HS-27A (cell line): ENCODE results near the gene USH1G.
"Not testable (repeated sequence)": the region's sequence is repeated elsewhere in the genome, so short reads cannot be mapped to it uniquely, and the experiment has no call there.

Source experiments
- DNase-seq: peaks from one replicate; pipeline ENCODE4 v3.0.0-alpha.2; 2012; ENCODE audit warnings: low read depth, missing footprints

USH1G gene

DNA sequence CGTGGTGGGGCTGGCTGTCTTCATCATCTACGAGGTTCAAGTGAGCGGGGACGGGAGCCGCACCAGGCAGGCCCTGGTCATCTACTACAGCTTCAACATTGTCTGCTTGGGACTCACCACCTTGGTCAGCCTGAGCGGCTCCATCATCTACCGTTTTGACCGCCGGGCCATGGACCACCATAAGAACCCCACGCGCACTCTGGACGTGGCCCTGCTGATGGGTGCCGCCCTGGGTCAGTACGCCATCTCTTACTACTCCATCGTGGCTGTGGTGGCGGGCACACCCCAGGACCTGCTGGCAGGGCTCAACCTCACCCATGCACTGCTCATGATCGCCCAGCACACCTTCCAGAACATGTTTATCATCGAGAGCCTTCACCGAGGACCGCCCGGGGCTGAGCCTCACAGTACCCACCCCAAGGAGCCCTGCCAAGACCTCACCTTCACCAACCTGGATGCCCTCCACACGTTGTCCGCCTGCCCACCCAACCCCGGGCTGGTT is 7.5 kb upstream of the USH1G start:
- DNase-seq, result no peak

DNA sequence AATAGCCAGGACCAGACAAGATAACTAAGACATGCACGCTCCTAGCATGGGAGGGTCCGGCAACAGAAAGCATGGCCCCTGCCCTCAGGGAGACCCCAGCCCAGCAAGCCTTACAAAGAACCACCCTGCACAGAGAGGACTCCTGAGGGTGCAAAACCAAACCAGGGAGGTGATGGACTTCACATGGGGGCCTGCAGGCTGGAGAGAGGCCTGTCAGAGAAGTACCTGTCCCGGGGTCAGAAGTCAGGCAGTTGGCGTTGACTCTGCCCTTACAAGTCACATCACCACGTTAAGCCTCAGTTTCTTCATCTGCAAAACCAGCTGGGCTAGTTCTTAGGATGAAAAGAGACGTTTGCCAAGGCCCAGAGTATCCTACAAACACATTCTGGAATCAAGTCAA is 5.7 kb upstream of the USH1G start:
- DNase-seq, result no peak

DNA sequence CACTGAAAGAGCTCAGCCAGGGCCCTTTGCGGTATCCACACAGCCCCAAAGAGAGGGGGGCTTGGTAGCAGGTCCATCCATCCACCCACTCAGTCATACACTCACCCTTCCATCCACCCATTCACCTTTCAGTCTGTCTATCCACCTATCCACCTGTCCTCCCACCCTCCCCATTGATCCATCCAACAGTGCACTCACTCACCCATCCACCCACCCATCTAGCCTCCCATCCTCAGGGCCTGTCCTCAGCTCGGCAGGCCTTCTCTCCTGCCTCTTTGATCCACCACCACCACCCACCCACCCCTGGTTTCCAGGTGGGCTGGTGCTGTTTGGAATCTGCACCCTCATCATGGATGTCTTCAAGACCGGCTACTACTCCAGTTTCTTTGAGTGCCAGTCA is 2.2 kb upstream of the USH1G start:
- no peak for DNase-seq

DNA sequence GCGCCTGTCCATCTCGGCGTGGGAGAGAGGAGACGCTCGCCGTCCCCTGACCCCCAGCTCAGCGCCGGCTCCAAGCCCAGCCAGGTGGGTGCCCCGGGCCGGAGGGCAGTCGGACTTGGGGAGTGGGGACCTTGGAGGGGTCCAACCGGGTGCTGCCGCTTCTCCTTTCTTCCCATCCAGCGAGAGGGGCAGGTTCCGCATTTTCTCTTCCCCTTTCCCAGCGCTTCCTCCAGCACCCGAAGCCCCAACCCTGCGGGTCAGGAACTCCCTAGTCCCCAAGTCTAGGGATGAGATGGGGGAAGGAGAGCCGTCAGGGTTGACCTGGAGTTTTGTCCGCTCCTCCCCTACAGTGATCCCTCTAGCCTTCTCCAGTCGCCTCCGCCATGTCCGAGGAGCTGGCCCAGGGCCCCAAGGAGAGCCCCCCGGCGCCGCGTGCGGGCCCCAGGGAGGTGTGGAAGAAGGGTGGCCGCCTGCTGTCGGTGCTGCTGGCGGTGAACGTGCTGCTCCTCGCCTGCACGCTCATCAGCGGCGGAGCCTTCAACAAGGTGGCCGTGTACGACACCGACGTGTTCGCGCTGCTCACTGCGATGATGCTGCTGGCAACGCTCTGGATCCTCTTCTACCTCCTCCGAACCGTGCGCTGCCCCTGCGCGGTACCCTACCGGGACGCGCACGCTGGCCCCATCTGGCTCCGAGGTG is 1.3 kb upstream of the USH1G start, which contains the start of gene OTOP2:
Gene OTOP2 (plus strand): TSS at position 24 of the 699 bp plus-strand sequence. CDS start 360 bp downstream, at position 384.
- no peak for DNase-seq

DNA sequence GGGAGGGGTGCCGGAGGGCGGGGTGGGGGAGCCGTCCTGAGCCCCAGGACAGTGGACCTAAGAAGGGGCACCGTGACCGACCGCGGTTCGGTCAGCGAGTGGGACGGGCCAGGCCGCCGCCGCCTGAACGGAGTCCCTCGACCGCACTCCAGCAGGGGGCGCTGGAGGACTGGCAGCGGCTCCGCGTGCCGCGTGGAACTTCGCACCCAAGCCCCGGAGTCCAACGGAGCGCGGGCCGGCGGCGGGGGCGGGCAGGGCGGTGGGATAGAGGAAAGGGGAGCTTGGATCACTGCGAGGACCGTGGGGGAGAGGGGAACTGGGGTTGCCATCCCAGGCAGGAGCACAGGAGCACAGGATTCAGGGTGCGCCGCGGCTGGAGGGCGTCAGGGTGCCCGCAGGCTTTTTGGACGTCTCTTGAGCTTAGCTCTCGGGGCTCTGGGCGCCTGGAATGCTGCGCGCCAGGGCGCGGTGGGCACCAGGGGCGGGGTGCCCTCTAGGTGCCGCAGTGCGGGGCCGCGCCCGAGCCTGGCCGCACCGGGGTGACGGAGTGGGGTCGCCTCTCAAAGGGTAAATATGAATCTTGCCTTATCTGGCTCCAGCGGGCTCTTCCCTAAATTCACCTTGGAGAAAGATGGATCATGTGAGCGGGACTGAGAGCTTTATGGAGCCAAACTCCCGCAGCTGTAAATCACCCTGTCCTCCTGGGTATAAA is 639 bp upstream of the USH1G start:
- DNase-seq, result no peak

DNA sequence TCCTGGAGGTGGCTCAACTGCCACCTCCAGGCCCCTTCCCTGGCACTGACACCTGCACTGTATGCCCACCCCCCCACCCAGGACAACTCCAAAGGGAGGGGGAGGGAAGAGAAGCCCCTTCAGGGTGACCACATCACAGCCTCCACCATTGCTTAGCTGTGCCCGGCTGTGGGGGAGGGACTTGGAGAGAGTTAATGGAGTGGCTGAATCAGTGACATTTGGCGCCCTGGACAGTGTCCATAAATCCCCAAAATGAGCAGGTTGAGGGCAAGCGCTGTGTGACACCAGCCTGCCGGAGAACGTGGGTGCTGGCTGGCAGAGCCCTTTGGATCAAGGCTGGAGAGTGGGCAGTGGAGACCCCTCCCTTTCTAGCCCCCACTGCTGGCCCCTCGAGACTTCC is 883 bp downstream of the USH1G start:
- DNase-seq, result no peak

DNA sequence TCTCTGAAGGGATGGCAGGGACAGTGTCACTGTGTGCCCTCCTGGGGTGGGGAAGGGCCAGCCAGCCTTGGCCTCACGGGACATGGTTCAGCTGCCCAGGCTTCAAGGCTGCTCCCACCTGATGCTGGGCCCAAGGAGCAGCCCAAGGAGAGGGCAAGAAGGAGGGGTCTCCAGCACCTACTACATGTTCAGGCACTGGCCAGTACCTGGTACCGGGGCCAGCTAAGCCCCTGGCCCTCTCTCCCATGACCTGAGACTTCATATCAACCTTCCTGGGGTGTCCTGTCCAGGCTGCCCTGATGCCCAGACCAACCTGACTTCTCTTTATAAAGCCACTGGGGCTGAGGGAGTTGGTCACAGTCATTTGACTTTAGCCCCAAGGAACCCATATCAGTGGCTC is 1.3 kb downstream of the USH1G start:
- DNase-seq, result no peak

DNA sequence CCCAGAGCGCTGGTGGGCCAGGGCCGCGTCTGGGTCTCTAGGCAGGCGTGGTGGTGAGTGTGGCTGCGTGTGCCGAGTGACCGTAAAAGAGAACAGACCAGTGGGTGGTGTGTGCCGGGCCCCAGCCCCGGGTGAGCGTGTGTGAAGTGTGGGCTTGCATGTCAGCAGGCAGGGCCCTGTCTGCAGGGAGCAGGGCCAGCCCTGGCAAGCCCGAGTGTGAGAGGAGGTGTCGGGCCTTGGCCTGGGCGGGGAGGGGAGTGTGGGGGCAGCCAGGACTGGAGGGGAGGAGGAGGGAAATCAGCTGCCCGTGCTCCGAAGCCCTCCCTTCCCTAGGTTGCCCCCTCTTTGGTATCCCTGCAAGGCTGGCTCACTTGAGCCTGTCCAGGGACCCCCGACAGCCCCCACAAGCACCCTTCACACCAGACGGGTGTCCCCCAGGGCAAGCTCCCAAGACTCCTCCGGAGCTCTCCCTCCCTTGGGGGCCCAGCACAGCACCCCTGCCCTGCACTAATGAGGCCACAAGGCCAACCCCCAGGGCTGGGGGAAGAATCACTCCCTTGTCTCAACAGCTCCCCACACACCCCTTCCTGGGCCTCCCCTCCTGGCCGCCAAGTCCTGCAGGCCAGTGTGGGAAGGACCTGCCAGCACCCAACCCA is 1.9 kb downstream of the USH1G start:
- DNase-seq, result no peak

DNA sequence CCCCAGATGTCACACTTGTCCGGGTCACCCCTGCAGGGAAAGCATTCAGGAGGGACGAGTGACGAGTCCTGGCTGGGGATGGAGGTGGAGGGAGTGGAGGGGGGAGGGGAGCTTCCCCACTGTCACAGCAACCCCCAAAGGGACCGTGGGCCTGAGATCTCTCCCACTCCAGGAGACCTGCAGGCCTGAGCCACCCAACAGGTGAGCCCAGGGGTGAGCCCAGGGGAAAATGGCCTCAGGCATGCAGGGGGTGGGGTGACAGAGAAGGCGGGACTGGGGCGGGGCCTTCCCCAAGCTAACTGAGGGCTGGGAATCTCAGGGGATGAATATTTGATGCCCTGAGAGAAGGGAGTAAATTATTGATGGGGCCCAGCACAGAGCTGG is 2.4 kb downstream of the USH1G start:
- no peak for DNase-seq

DNA sequence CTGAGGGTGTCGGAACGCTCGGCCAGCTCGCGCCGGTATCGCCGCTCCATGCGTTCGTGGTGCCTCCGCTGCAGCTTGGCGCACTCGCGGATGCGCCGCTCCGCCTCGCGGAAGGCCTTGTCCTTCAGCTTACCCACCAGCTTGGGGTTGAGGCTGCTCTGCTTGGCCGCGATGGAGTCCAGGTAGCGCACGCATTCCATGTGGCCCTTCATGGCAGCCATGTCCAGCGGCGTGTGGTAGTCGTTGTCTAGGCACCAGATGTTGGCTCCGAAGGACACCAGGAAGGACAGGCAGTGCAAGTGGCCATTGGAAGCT is 2.8 kb downstream of the USH1G start:
- no peak for DNase-seq

DNA sequence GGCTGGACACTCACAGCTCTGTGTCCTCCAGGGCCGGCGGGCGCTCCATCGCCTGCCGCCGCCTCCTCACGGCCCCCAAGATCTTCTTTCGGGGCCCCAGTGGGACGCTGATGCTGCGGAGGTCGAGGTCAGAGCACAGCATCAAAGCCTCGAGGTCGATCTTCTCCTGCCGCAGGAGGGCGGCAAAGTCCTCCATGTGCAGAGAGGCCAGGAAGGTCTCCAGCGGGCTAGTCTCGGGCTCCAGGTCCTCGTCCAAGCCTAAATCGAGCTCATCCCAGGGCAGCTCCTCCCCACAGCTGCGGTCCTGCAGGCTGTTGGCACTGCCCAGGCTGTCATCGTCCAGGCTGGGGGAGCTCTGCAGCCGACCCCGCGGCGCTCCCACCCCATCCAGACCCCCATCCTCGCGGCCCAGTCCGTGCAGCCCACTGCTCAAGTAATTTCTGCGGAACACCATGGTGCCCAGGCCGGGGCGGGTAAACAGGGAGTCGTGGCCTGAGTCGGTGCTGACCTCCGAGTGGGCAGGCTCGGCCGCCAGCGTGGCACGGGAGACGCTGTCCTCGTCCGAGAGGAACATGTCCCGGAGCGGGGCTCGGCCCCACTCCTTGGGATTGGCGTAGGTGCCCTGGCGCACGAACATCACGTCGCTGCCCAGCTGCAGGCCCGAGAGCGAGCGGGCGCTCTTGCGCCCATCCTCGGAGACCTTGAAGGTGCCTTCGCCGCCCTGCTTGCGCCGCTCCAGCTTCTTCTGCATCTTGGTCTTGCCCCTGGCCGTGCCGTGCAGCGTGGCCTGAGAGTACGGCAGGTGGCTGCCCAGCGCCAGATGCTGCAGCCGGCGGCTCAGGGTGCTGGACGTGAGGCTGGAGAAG is 3.4 kb downstream of the USH1G start:
- no peak for DNase-seq

DNA sequence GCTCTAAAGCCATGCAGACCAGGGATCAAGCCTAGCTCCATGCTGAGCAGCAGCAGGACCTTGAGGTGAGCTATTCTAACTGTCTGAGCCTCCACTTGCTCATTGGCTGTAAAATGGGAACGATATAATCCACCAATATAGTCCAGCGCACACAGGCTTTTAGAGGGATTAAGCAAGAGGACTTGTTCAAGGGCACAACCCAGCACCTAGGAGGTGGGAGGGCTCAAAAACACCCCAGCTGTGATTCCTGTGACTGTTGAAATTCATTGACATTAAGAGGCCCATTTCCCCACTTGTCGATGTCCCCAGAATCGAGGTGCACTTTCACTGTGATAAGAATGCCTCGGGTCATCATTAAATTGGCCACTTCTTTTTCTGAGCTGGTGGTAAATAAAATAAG is 4.1 kb downstream of the USH1G start:
- DNase-seq, result no peak

DNA sequence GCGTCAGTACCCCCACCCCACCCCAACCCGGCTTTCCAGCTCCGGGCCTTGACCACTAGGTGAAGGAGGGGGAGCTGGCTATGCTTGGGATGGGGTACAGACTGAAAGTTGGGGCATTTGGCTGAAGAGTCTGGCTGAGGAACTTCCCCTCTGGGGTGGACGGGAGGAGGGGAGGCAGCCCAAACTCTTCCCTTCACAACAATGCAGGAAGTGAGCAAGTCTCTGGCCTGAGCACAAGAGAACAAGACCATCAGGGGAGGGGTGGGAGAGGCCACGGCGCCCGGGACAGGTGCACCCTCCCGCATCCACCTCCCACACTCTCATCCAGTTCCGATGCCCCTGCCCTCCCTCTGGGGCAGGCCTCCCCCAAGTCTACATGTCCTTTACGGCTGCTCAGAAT is 5.6 kb downstream of the USH1G start:
- DNase-seq, result no peak

DNA sequence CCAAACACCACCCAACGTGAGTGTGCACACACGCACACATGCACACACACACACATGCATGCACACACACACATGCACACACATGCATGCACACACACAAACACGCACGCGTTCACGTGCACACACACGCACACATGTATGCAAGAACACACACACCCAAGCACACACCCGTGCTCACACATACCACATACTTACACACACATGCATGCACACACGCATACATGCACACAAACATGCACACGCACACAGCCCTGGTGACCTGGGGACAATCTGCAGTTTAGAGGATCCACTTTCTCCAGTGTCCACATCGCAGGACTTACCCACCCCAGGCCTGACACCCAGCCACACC is 6.2 kb downstream of the USH1G start:
- DNase-seq, result no peak

DNA sequence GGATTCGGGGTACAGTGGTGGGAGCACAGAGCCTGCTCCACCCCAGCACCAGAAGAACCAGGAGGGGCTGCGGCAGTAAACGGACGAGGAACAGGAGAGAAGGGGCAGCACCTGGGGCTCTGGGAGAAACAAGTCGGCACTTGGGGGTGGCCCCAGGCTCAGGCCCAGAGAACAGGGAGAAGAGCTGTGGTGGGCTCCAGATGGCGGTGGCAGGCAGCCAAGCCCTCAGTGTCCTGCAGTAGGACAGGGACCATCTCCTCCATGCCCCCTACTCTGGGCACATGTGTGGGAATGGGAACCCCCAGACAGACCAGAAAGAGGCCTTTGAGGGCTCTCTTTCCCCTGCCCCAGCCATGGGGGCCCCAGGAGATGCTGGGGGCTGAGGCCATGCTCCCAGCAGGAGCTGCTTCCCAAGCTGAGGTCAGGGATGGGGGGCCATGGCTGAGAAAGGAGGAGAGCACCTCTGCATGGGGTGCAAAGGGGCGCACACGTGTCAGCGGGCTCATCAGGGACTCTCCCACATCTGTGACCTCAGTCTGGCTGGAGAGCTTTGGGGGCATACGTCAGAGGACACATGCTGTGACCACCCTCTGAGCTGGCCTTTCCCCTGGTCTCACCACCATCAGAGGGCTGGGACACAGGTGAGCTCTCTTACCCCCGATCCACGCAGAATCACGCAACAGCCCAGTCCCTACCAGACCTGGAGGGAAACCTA is 6.8 kb downstream of the USH1G start:
- no peak for DNase-seq

DNA sequence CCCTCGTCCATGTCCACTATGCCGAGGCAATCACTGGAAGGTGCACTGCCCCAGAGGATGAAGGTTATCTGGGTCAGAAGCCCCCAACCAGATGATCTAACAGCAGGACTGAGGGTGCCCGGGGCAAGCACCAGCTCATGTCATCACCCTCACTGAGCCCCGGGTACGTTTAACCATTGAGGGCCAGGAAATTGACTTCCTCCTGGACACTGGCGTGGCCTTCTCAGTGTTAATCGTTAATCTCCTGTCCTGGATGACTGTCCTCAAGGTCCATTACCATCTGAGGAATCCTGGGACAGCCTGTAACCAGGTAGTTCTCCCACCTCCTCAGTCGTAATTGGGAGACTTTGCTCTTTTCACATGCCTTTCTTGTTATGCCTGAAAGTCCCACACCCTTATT is 11.6 kb downstream of the USH1G start:
- DNase-seq, result not testable (repeated sequence)

DNA sequence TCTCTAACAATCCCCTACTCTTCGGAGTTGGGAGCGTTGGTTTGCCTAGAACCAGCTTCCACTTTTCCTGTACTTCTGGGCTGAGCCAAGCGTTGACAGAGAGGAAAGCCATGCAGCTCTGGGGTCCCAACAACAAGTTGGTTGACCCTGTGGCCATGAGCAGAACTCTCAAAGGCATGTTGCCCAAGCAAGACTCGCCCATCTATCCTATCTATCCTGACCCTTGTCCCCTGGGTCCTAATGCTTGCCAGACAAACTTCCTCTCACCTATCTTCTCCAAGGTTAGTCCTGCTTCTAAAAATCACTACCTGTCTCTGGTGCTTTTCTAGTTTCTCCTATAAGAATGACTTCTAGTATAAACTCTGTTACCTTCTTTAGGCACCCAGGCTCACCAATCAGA is 14.0 kb downstream of the USH1G start:
- not testable (repeated sequence) for DNase-seq

DNA sequence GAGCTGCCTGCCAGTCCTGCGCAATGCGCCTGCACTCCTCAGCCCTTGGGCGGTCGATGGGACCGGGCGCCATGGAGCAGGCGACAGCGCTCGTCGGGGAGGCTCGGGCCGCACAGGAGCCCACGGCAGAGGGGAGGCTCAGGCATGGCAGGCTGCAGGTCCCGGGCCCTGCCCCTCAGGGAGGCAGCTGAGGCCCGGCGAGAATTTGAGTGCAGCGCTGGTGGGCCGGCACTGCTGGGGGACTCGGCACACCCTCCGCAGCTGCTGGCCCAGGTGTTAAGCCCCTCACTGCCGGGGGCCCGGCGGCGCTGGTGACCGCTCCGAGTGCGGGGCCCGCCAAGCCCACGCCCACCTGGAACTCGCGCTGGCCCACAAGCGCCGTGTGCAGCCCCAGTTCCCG is 16.0 kb downstream of the USH1G start:
- no peak for DNase-seq

DNA sequence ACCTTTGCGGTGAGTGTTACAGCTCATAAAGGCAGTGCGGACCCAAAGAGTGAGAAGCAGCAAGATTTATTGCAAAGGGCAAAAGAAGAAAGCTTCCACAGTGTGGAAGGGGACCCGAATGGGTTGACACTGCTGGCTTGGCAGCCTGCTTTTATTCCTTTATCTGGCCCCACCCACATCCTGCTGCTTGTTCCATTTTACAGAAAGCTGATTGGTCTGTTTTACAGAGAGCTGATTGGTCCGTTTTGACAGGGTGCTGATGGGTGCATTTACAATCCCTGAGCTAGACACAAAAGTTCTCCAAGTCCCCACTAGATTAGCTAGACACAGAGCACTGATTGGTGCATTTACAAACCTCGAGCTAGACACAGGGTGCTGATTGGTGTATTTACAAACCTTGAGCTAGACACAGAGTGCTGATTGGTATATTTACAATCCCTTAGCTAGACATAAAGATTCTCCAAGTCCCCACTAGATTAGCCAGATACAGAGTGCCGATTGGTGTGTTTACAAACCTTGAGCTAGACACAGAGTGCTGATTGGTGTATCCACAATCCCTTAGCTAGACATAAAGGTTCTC is 16.8 kb downstream of the USH1G start:
- DNase-seq, result not testable (repeated sequence)

DNA sequence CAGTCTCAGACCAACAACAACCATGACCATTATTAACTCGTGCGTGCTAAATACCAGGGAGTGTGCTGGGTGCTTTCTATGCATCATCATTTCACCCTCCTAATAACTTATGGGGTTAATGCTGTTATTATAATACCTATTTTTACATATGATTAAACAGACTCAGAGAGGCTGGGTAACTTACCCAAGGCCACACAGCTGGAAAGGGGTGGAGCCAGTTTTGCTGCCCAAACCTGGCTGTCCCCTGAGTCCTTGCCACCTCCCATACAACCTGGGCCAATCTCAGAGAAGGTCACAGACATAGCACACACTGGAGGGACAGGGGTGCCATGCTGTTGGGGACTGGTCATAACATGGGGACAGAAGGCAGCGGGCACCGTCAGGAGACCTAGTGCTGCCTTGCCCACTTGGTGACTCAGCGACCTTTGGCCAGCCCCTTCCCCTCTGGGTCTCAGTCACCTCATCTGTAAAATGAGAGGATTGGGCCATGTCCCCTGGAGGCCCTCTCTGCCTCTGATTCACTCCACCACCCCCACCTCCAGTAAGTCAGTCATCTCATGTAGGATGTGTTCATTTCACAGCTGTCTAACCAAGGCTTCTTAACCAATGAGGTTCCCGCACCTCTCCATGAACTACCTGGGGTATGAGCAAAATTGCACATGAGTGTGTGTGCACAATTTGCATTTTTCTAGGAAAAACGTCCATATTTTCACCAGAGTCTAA is 18.2 kb downstream of the USH1G start:
- DNase-seq, result no peak

DNA sequence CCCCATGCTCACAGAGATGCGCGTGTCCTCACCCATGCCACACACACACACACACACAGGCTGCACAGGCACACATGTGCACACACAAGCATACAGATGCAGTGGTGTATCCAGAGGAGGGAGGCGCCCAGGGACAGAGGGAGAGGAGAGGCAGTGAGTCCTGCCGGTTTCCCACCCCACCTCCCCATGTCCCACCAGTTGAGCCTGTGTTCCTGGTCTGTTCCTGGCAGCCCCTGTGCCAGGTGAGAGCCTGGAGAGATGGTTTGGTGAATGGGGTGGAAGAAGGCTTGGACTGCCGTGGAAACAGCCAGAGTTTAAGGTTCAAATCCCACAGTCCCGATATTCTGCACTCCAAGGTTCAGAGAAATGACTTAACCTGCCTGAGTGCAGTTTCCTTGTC is 19.4 kb downstream of the USH1G start:
- DNase-seq, result no peak
